HT1080 (cell line): ENCODE results near the gene GABBR1. TPM values are rescaled to one million over a fixed set of nuclear protein-coding genes. Genes with fewer than 3 reads are reported as not detected.
A peak's percentile ranks its signal among the peaks of the same experiment; 100 is the strongest.

ENCODE experiments used
- DNase-seq: peaks from one replicate; pipeline ENCODE4 v3.0.0-alpha.2; 2015; ENCODE audit warnings: low read depth
- total RNA-seq: library from RNA; depleted of rRNA; stranded (reverse); fragments of >200 nt; shearing (Covaris generic); gene quantifications from 2 replicates; pipeline ENCODE4 v1.2.3, GENCODE V29; 2014

GABBR1 gene
- total RNA-seq, 1 experiment from 2014 or later, result 10.4 TPM

DNA sequence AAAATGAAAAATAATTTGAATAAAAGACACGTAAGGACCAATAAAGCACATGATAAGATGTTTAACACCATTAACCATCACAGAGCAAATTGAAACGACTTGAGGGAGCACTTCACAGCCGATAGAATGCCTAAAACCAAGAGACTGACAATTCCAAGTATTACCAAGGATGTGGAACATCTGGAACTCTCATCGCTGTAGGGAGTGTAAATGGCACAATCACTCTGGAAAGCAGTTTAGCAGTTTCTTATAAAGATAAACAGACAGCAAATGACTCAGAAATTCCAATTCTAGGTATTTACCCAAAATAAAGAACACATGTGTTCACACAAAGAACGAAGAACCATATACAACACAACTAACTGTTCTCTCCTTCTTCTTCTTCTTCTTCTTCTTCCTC lies 65.0 kb downstream of the GABBR1 start:
- DNase-seq, result no peak

- no peak for DNase-seq
Observed at GRCh38 chr6:29567541-29567940, 65.4 kb downstream of the GABBR1 start.

- DNase-seq, result no peak
Observed at GRCh38 chr6:29566856-29567255, 66.1 kb downstream of the GABBR1 start.

DNA sequence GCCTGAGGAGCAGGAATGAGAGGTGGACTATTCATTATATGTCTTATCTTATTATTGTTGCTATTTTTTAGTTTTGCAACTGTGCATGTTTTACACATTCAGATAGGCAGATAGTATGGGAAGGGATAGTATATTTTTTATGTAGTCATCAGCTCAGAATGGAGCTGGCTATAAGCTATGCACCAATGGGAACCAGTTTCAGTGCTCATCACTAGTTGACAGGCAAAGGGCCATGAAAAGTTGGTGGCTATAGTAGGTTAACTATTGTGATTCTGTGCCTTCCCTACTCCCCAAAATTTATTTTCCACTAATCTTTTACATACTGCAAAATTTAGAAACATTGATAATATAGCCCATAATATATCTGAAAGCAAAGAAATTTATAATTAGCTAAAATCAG lies 68.1 kb downstream of the GABBR1 start:
- no peak for DNase-seq

GRCh38 chr6:29563435-29563965 lies 69.5 kb downstream of the GABBR1 start:
- no peak for DNase-seq

DNA sequence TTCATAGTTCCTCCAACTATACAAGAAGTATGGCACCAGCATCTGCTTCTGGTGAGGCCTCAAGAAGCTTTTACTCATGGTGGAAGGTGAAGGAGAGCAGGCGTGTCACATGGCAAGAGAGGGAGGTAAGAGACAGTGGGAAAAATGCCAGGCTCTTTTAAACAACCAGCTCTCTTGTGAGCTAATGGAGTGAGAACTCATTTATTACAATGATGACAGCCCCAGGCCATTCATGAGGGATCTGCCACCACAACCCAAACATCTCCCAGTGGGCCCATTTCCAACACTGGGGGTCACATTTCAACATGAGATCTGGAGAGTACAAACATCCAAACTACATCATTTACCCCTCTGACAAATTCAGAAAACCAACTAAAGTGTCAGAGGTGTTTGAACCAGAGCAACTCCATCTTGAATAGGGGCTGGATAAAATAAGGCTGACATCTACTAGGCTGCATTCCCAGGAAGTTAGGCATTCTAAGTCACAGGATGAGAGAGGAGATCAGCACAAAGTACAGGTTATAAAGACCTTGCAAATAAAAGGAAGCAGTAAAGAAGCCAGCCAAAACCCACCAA lies 71.3 kb downstream of the GABBR1 start:
- DNase-seq, result no peak

DNA sequence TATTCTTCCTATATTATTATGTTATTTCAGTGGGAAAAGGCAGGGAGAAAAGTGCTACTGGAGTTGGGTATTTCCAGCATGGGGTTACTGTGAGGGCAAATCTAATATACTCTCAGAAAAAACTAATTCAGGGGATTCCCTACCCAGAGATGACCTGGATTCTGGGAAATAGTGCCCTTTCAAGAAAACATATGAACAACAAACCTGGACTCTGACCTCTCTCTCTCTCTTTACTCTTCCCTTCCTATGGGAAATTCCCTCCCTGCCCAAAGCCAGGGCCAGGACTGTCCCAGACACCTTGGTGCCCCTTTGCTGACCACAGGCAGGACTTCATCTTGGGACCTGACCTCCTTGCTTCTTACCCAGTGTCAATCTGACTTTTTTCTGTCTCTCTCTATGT lies 71.9 kb downstream of the GABBR1 start:
- DNase-seq, result no peak

DNA sequence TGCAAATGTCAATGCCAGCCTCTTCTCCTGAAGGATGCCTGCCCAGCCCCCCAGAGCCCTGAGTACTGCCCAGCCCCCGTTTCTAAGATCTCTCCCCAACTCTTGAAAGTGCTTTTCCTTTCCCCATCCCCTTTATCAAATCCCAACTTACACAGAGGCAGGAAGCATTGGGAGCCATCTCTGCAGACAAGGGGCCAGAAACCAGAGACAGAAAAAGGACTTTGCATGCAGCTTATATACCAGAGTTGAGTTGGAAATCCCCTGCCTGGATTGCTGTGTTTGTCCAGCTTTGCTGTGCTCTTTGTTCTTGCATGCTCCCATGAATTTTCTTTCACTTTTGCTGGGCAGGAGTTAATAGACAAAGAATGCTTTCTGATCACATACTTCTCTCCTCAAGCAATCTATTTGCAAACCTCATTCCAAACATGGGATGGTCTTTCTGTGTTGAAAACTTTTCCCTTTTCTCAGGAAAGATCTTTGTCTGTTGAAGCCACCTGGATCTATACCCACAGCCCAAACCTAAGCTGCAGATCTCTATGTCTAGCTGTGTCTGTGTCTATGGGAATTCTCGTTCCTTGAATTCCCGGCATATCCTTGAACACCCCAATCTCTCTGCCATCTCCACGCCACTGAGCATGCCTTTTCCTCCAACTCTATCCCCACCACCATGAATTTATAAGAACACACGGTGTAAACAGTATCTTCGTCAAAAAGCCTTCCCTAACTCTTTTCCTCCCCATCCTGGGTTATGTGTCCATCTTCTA lies 73.3 kb downstream of the GABBR1 start, which contains the start of gene UBD:
Gene UBD, minus strand, starts transcription at position 209 of the 764 bp plus-strand sequence. Its CDS starts 31 bp downstream, at position 178.
- DNase-seq, result no peak

- no peak for DNase-seq
Observed at GRCh38 chr6:29558439-29559079, 74.4 kb downstream of the GABBR1 start.

DNA sequence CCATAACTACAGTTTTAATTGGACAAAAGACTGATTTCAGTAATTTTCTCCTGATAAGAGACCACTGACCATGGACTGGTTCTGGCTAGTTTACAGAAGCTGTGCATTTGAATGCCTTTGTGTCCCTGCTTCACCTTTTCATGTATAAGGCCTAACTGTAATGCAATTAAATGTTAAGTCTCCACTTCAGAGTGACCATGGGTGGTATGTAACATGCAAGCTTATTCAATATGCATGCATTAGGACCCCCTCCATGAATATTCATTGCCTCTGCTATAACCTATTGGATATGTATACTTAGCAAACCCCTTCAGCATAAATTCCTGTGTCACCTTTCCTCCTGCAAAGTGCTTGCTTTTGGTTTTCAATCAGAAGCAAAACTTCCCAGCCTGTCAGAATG lies 75.7 kb downstream of the GABBR1 start:
- DNase-seq, result no peak

GRCh38 chr6:29554764-29555163 lies 78.2 kb downstream of the GABBR1 start:
- no peak for DNase-seq

GRCh38 chr6:29553268-29554057 lies 79.5 kb downstream of the GABBR1 start:
- no peak for DNase-seq

DNA sequence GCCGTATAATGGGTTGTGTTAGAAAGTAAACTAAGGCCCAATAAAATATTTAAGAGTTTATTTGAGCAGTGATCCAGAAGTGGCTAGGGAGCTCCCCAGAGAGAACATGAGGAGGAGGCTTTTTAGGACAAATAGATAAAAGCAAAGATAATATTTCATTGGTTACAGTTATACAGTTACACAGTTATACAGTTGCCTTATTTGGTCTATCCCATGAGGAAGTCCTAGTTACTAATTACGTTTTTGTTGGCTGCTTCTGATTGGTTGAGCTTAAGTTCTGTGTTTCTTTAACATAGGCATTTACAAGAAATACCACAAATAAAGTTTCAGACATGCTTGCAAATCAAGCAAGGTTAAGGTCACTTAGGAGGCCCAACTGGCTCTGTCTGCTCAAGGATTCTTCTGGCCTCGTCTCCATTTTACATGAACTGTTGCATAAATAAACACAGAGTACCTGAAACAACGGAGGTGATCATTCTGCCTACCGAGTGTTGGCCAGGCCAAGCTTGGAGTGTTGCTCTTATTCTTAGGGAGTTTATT lies 80.4 kb downstream of the GABBR1 start:
- peak; percentile 16 for DNase-seq

DNA sequence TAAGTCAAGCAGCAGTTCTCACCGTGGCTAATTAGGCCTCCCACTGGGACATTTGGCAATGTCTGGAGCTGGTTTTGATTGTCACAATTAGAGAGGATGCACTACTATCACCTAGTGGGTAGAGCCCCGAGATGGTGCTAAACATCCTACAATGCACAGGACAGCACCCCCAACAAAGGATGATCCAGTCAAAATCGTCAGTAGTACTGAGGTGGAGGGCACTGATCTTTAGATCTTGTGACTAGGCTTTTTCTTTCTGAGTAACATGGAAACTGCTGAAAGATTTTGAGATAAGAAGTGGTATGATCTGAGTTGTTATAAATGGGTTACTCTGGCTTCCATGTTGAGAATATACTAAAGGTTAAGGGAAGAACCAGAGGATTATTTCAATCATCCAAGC lies 85.4 kb downstream of the GABBR1 start:
- DNase-seq, result no peak

DNA sequence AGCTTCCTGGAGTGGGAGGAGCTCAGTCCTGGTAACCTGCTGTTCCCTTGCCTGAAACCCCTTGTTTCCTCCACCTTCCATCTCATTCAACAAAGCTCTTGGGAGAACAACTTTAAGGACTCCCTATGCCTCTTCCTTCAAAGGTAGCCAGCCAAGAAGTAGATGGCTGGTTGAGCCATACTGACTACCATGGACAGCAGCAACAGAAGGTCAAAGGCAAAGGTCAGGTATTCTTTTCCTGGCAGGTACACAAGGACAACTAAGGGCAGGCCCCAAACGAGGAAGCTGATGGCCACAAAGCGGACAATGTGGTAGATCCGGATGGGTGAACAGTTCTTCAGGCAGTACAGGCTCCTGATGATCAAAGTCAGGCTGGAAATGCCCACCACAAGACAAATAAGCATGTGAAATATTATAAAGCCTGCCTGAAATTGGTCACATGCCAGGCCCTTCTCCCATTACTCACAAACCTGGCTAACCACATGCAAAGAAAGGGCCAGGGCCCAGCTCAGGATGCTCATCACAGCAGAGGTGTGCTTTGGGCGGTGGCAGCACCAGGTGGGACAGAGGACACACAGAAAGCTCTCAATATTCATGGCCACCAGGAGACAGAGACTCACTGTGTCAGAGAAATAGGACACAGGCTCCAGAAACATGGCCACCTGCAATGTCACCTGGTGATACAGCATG lies 95.1 kb downstream of the GABBR1 start:
- DNase-seq, result no peak

GRCh38 chr6:29532320-29532951 lies 100.5 kb downstream of the GABBR1 start:
- no peak for DNase-seq

- peak; percentile 44 for DNase-seq
Observed at GRCh38 chr6:29531668-29532067, 101.3 kb downstream of the GABBR1 start.

DNA sequence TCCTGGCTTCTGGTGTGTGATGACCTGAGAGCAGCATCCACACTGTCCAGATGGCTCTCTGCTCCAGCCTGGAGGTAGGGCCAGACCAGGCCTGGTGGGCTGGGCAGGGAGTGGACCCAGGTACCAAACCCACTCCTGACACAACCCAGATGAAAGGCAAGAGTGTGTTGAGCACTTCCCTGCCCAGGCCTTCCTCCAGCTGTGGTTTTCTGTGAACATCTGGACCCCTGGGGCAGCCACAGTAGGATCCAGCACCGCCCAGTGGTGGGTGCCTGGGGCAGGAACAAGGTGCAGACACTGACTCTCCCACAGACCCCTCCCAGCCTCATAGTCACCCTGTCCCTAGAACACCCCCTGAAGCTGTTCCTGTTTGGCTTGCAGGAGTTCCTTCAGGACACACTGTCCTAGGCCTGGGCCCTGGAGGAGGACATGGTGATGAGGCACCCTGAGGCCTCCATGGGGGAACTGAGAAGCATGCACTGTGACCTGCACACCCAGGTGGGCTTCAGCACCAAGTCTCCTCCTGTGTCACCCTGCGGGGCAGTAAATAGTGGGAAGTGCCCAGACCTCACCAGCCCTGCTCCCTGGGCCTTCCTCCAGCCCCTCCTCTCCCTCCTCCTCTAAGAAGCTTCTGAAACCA lies 102.2 kb downstream of the GABBR1 start:
- no peak for DNase-seq

- no peak for DNase-seq
Observed at GRCh38 chr6:29529956-29530355, 103.0 kb downstream of the GABBR1 start.
